Measurements from ENCODE around the gene ZFYVE27.

The ZFYVE27 gene

DNA sequence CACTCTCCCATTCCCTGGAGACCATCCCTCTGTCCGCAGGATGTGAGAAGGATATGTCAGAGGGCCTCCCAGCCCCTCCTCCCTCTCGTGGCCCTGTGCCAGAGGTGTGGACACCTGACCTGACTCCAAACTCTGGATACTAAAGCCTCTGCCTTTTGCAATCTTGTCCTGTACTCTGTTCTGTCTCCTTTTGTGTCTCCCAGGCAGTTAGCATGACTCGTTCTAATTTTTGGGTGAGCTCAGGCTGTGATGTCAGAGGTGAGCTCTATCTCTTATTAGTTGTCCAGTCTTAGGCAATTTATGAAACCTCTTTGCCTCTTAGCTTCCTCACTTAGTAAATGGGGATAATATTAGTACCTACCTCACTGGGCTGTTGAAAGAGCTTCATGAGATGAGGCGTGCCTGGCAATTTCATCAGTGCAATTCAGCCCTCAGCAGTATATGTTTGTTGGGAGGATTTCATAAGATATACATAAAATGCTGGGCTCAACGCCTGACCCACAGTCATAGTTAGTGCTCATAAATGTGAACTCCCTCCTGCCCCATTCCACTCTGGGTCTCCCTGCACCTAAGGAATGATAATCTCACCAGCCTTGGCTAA, 12.5 kb upstream of the ZFYVE27 start:
- no peaks in the 10 kb centered on the region for H3K9me3 ChIP-seq (ENCODE audit: insufficient read depth, low read length, severe bottlenecking)
- no peak for TF ChIP-seq EZH2 (IDR thresholded peaks at IDR 0.05; ENCODE audit: borderline replicate concordance, low read depth, low read length, severe bottlenecking)
- TF ChIP-seq, protein P1, sequence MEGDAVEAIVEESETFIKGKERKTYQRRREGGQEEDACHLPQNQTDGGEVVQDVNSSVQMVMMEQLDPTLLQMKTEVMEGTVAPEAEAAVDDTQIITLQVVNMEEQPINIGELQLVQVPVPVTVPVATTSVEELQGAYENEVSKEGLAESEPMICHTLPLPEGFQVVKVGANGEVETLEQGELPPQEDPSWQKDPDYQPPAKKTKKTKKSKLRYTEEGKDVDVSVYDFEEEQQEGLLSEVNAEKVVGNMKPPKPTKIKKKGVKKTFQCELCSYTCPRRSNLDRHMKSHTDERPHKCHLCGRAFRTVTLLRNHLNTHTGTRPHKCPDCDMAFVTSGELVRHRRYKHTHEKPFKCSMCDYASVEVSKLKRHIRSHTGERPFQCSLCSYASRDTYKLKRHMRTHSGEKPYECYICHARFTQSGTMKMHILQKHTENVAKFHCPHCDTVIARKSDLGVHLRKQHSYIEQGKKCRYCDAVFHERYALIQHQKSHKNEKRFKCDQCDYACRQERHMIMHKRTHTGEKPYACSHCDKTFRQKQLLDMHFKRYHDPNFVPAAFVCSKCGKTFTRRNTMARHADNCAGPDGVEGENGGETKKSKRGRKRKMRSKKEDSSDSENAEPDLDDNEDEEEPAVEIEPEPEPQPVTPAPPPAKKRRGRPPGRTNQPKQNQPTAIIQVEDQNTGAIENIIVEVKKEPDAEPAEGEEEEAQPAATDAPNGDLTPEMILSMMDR (IDR thresholded peaks at IDR 0.05; ENCODE audit: borderline replicate concordance, extremely low read depth, low read length, poor library complexity, severe bottlenecking), result no peak
- no peaks in the 10 kb centered on the region for H3K4me1 ChIP-seq (ENCODE audit: insufficient read depth, low read length)
- H3K36me3 ChIP-seq (ENCODE audit: insufficient read depth, low read length), result no peaks in the 10 kb centered on the region
- H3K27me3 ChIP-seq (ENCODE audit: insufficient read depth, low read length, poor library complexity), result no peaks in the 10 kb centered on the region
- no peak overlapping the region for H3K4me2 ChIP-seq (ENCODE audit: insufficient read depth, low read length)
- no peak overlapping the region for H2AFZ ChIP-seq (ENCODE audit: low read depth, low read length)
- H4K20me1 ChIP-seq (ENCODE audit: insufficient read depth, low read length), result no peaks in the 10 kb centered on the region
- no peak overlapping the region for H3K27ac ChIP-seq (ENCODE audit: low read length)
- H3K9ac ChIP-seq (ENCODE audit: low read depth, low read length), result no peak overlapping the region
- H3K4me3 ChIP-seq (ENCODE audit: low read depth in 1 of 2, low read length in 2 of 2), result no peak overlapping the region
- no peak for ATAC-seq (ENCODE audit: insufficient read depth, low read depth)
- DNase-seq, result no peak
- H3K79me2 ChIP-seq (ENCODE audit: insufficient read depth, low read length), result no peaks in the 10 kb centered on the region

DNA sequence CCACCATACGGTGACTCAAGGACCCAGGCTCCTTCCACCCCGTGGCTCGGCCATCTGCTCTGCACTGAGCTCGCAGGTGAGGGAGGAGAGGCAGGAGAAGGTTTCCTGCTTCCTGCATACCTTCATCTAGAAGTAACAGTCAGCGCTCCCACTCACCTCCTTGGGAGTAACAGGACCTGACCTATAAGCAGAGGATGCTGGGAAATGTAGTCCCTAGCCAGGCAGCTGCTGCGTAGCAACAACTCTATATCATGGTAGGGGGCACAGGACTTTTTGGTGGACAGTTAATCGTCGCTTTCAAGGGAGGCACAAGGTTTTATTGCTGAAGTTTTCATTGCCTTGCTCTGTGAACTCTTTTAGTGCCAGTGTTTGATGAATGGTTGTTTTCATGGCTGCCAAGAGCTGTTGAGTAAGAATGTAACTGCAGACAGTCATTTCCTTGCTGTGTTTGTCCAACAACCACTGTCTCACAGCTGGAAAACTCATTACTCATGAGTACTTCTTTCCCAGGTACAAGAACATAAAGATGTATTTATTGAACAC, 10.2 kb upstream of the ZFYVE27 start:
- no peak overlapping the region for H3K27ac ChIP-seq (ENCODE audit: low read length)
- H3K9ac ChIP-seq (ENCODE audit: low read depth, low read length), result no peak overlapping the region
- H3K4me3 ChIP-seq (ENCODE audit: low read depth in 1 of 2, low read length in 2 of 2), result no peak overlapping the region

DNA sequence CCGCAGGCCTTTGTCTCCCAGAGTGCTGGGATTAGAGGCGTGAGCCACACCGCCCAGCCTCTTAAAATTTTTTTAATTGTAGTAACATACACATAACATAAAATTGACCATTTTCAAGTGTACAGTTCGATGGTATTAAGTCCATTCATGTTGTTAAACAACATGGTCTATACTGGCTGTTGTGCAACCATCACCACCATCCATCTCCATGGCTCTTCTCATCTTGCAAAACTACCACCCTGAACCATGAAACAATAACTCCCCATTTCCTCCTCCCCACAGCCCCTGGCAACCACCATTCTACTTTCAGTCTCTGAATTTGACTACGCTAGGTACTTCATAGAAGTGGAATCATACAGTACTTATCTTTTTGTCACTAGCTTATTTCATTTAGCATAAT, 7.9 kb upstream of the ZFYVE27 start:
- H3K4me2 ChIP-seq (ENCODE audit: insufficient read depth, low read length), result no peak overlapping the region
- H3K36me3 ChIP-seq (ENCODE audit: insufficient read depth, low read length), result no peaks in the 10 kb centered on the region
- no peaks in the 10 kb centered on the region for H4K20me1 ChIP-seq (ENCODE audit: insufficient read depth, low read length)

More for the DNA sequence above, 10.2 kb upstream of the ZFYVE27 start:
- DNase-seq, result no peak
- H3K27me3 ChIP-seq (ENCODE audit: insufficient read depth, low read length, poor library complexity), result no peaks in the 10 kb centered on the region
- H2AFZ ChIP-seq (ENCODE audit: low read depth, low read length), result no peak overlapping the region
- no peaks in the 10 kb centered on the region for H3K36me3 ChIP-seq (ENCODE audit: insufficient read depth, low read length)
- H3K9me3 ChIP-seq (ENCODE audit: insufficient read depth, low read length, severe bottlenecking), result no peaks in the 10 kb centered on the region
- H4K20me1 ChIP-seq (ENCODE audit: insufficient read depth, low read length), result no peaks in the 10 kb centered on the region
- H3K79me2 ChIP-seq (ENCODE audit: insufficient read depth, low read length), result no peaks in the 10 kb centered on the region
- TF ChIP-seq, protein P1 (IDR thresholded peaks at IDR 0.05; ENCODE audit: borderline replicate concordance, extremely low read depth, low read length, poor library complexity, severe bottlenecking), result no peak
- no peak for TF ChIP-seq EZH2 (IDR thresholded peaks at IDR 0.05; ENCODE audit: borderline replicate concordance, low read depth, low read length, severe bottlenecking)
- no peak for ATAC-seq (ENCODE audit: insufficient read depth, low read depth)
- H3K4me2 ChIP-seq (ENCODE audit: insufficient read depth, low read length), result no peak overlapping the region
- H3K4me1 ChIP-seq (ENCODE audit: insufficient read depth, low read length), result no peaks in the 10 kb centered on the region

More for the DNA sequence above, 7.9 kb upstream of the ZFYVE27 start:
- DNase-seq (no peak), ATAC-seq (ENCODE audit: insufficient read depth, low read depth) (no peak)
- no peak overlapping the region for H3K9ac ChIP-seq (ENCODE audit: low read depth, low read length)
- H3K27ac ChIP-seq (ENCODE audit: low read length), result no peak overlapping the region
- H3K9me3 ChIP-seq (ENCODE audit: insufficient read depth, low read length, severe bottlenecking), result no peaks in the 10 kb centered on the region
- no peaks in the 10 kb centered on the region for H3K79me2 ChIP-seq (ENCODE audit: insufficient read depth, low read length)
- H3K4me1 ChIP-seq (ENCODE audit: insufficient read depth, low read length), result no peaks in the 10 kb centered on the region
- TF ChIP-seq, protein P1 (IDR thresholded peaks at IDR 0.05; ENCODE audit: borderline replicate concordance, extremely low read depth, low read length, poor library complexity, severe bottlenecking), result no peak
- TF ChIP-seq EZH2 (IDR thresholded peaks at IDR 0.05; ENCODE audit: borderline replicate concordance, low read depth, low read length, severe bottlenecking), result no peak
- H2AFZ ChIP-seq (ENCODE audit: low read depth, low read length), result no peak overlapping the region
- no peaks in the 10 kb centered on the region for H3K27me3 ChIP-seq (ENCODE audit: insufficient read depth, low read length, poor library complexity)
- H3K4me3 ChIP-seq (ENCODE audit: low read depth in 1 of 2, low read length in 2 of 2), result no peak overlapping the region
